Endodermal cell (in vitro differentiated cells): ENCODE data around the gene NRDE2. TPM values are rescaled to one million over a fixed set of nuclear protein-coding genes. Genes with fewer than 3 reads are reported as not detected.
A peak's percentile ranks its signal among the peaks of the same experiment; 100 is the strongest.

Source experiments
- DNase-seq: peaks from one replicate; pipeline ENCODE4 v3.0.0-alpha.2; 2017
- H3K27ac ChIP-seq: 2 replicates; pipeline ENCODE4 v1.5.1; 2013; ENCODE audit warnings: mild to moderate bottlenecking, low read depth, low read length, moderate library complexity
- H3K27me3 ChIP-seq: 2 replicates; pipeline ENCODE4 v1.6.1; 2013; ENCODE audit warnings: mild to moderate bottlenecking, low read length, moderate library complexity; ENCODE audit not compliant: insufficient read depth, control insufficient read depth, poor library complexity, severe bottlenecking
- H3K36me3 ChIP-seq: 2 replicates; pipeline ENCODE4 v1.7.0; 2013; ENCODE audit warnings: mild to moderate bottlenecking, low read length, moderate library complexity; ENCODE audit not compliant: control insufficient read depth, insufficient read depth
- H3K4me1 ChIP-seq: one replicate; pipeline ENCODE4 v1.7.0; 2013; ENCODE audit warnings: low read length; ENCODE audit not compliant: control insufficient read depth, insufficient read depth
- H3K4me3 ChIP-seq: 2 replicates; pipeline ENCODE4 v1.5.1; 2013; ENCODE audit warnings: mild to moderate bottlenecking, low read length, moderate library complexity
- H3K9ac ChIP-seq: 2 replicates; pipeline ENCODE4 v1.6.1; 2013; ENCODE audit warnings: mild to moderate bottlenecking, low read length, moderate library complexity; ENCODE audit not compliant: poor library complexity, severe bottlenecking; ENCODE audit errors: extremely low read depth
- H3K9me3 ChIP-seq: 2 replicates; pipeline ENCODE4 v1.6.1; 2013; ENCODE audit warnings: mild to moderate bottlenecking, low read length, moderate library complexity; ENCODE audit not compliant: control insufficient read depth
- H3K27ac Mint-ChIP-seq: 2 replicates; pipeline ENCODE4 v1.8.0; 2020; ENCODE audit warnings: mixed read lengths
- H3K27me3 Mint-ChIP-seq: 2 replicates; pipeline ENCODE4 v1.8.0; 2021; ENCODE audit warnings: mild to moderate bottlenecking, mixed read lengths; ENCODE audit not compliant: insufficient read depth
- H3K36me3 Mint-ChIP-seq: 2 replicates; pipeline ENCODE4 v1.8.0; 2020; ENCODE audit warnings: low read depth, mixed read lengths
- H3K4me1 Mint-ChIP-seq: 2 replicates; pipeline ENCODE4 v1.8.0; 2020; ENCODE audit warnings: mixed read lengths
- H3K4me3 Mint-ChIP-seq: 2 replicates; pipeline ENCODE4 v1.8.0; 2020; ENCODE audit warnings: mild to moderate bottlenecking, moderate library complexity, mixed read lengths
- H3K9me3 Mint-ChIP-seq: 2 replicates; pipeline ENCODE4 v1.8.0; 2020; ENCODE audit warnings: mild to moderate bottlenecking, mixed read lengths
- CTCF ChIP-seq: fragments of 200-600 bp; sonication (generic); conservative IDR thresholded peaks from 2 replicates; pipeline ENCODE4 v1.5.0; 2021; ENCODE audit warnings: antibody characterized with exemption, mild to moderate bottlenecking
- whole genome bisulfite sequencing, 2 experiments: methylation state at CpG; one replicate each; pipeline versions ENCODE4 v1.1.5 to v1.1.7; 2013; ENCODE audit warnings: missing lambda C conversion rate in 2 of 2, mixed read lengths in 1 of 2; ENCODE audit not compliant: insufficient coverage in 1 of 2, insufficient read length in 1 of 2; 5-methylcytosine and 5-hydroxymethylcytosine counted together
- total RNA-seq, 2 donors: library from RNA; stranded (reverse); fragmentation: NEBNext Ultra II Directional in 1 of 2; extraction: Animal tissue kit (Norgen Biotek cat#: 25700) in 1 of 2; gene quantifications; 2 replicates in 1 of 2; 3 replicates in 1 of 2; pipeline ENCODE4 v1.2.1, GENCODE V29; 2021

NRDE2 gene
- total RNA-seq, 2 donors from 2014 or later: 18.3 to 19.5 TPM

GRCh38 chr14:90303473-90303872 lies 28.3 kb downstream of the NRDE2 start:
- Histone ChIP-seq H3K27me3 (no peaks in the 10 kb centered on the region), H3K4me1 (peaks cover 10% of the 10 kb centered on the region), H3K27ac (no peak overlapping the region), H3K9ac (no peak overlapping the region), H3K36me3 (peaks cover 55% of the 10 kb centered on the region), H3K4me3 (peak overlapping the region; percentile 21), H3K9me3 (no peaks in the 10 kb centered on the region)
- Mint-ChIP-seq H3K9me3 (peaks cover 4% of the 10 kb centered on the region), H3K27ac (peak overlapping the region; percentile 16), H3K4me1 (peaks cover 53% of the 10 kb centered on the region), H3K4me3 (peak overlapping the region; percentile 3), H3K27me3 (no peaks in the 10 kb centered on the region), H3K36me3 (peaks cover 33% of the 10 kb centered on the region)
- 88 to 93% methylated on average over 4 of the region's 4 CpGs for WGBS, 2 experiments
- no peak for TF ChIP-seq CTCF
- DNase-seq: no peak

GRCh38 chr14:90302529-90303303 lies 29.0 kb downstream of the NRDE2 start:
- peak; percentile 60 for DNase-seq
- Histone ChIP-seq H3K4me3 (peak overlapping the region; percentile 21), H3K36me3 (peaks cover 50% of the 10 kb centered on the region), H3K9me3 (no peaks in the 10 kb centered on the region), H3K4me1 (peaks cover 10% of the 10 kb centered on the region), H3K9ac (no peak overlapping the region), H3K27me3 (no peaks in the 10 kb centered on the region), H3K27ac (no peak overlapping the region)
- Mint-ChIP-seq H3K27me3 (no peaks in the 10 kb centered on the region), H3K9me3 (peaks cover 4% of the 10 kb centered on the region), H3K4me3 (peak overlapping the region; percentile 4), H3K27ac (peak overlapping the region; percentile 38), H3K36me3 (peaks cover 31% of the 10 kb centered on the region), H3K4me1 (peaks cover 53% of the 10 kb centered on the region)
- TF ChIP-seq CTCF: no peak
- 63 to 73% methylated on average over 9 to 10 of the region's 10 CpGs for WGBS, 2 experiments

- H3K36me3 ChIP-seq: peaks cover 57% of the 10 kb centered on the region
- H3K9me3 ChIP-seq: no peaks in the 10 kb centered on the region
- peaks cover 53% of the 10 kb centered on the region for H3K4me1 Mint-ChIP-seq
- H3K36me3 Mint-ChIP-seq: peaks cover 38% of the 10 kb centered on the region
- peak; percentile 72 for TF ChIP-seq CTCF
- WGBS, 2 experiments: 86 to 88% methylated on average over 5 of the region's 5 CpGs
- H3K27ac ChIP-seq: no peak overlapping the region
- H3K27me3 ChIP-seq: no peaks in the 10 kb centered on the region
- peak overlapping the region; percentile 19 for H3K27ac Mint-ChIP-seq
- H3K4me3 Mint-ChIP-seq: no peak overlapping the region
- no peak for DNase-seq
- H3K9ac ChIP-seq: no peak overlapping the region
- no peak overlapping the region for H3K4me3 ChIP-seq
- H3K9me3 Mint-ChIP-seq: peaks cover 4% of the 10 kb centered on the region
- H3K4me1 ChIP-seq: peaks cover 10% of the 10 kb centered on the region
- H3K27me3 Mint-ChIP-seq: no peaks in the 10 kb centered on the region
Observed at GRCh38 chr14:90301668-90302090, 30.1 kb downstream of the NRDE2 start.
